NOMO-1 treated with dmso at 0.1 percent for 144 hours (cell line): ENCODE data around the gene NMT1.
A peak's percentile ranks its signal among the peaks of the same experiment; 100 is the strongest.

Experiments
- DNase-seq: peaks from one replicate; lab custom pipeline; 2025; ENCODE audit not compliant: unreplicated experiment; lab: John Stamatoyannopoulos, UW

NMT1 gene

GRCh38 chr17:45132572-45133463 is 71.7 kb downstream of the NMT1 start:
- peak; percentile 57 for DNase-seq

- peak; percentile 91 for DNase-seq
Measured at GRCh38 chr17:45135192-45135977, 74.3 kb downstream of the NMT1 start, which contains the start of gene ACBD4. Gene ACBD4 (plus strand): TSS chr17:45135687. CDS start chr17:45136145, 458 bp downstream.

GRCh38 chr17:45135978-45136791 is 75.1 kb downstream of the NMT1 start:
- no peak for DNase-seq

- DNase-seq: no peak
Measured at GRCh38 chr17:45136846-45137560, 75.9 kb downstream of the NMT1 start.

- no peak for DNase-seq
Measured at GRCh38 chr17:45137561-45138305, 76.6 kb downstream of the NMT1 start.

GRCh38 chr17:45138911-45139532 is 77.9 kb downstream of the NMT1 start:
- DNase-seq: no peak

- DNase-seq: no peak
Measured at GRCh38 chr17:45139533-45139920, 78.4 kb downstream of the NMT1 start.

GRCh38 chr17:45143094-45143670 is 82.1 kb downstream of the NMT1 start:
- DNase-seq: no peak

- DNase-seq: no peak
Measured at GRCh38 chr17:45143767-45144198, 82.7 kb downstream of the NMT1 start.

GRCh38 chr17:45144199-45145034 is 83.3 kb downstream of the NMT1 start:
- no peak for DNase-seq

GRCh38 chr17:45145035-45145389 is 83.9 kb downstream of the NMT1 start:
- no peak for DNase-seq

- no peak for DNase-seq
Measured at GRCh38 chr17:45146166-45146565, 85.0 kb downstream of the NMT1 start.

GRCh38 chr17:45146592-45146889 is 85.4 kb downstream of the NMT1 start:
- no peak for DNase-seq

GRCh38 chr17:45146890-45147580 is 85.9 kb downstream of the NMT1 start:
- peak; percentile 70 for DNase-seq

- peak; percentile 92 for DNase-seq
Measured at GRCh38 chr17:45147581-45148182, 86.6 kb downstream of the NMT1 start.

- peak; percentile 98 for DNase-seq
Measured at GRCh38 chr17:45148183-45149036, 87.3 kb downstream of the NMT1 start, which contains the start of gene HEXIM1. Gene HEXIM1 (plus strand): TSS chr17:45148475. CDS start chr17:45149191, 716 bp downstream.
